ENCODE measurements around the gene JMJD7.

GRCh38 chr15:41881086-41881485, 53.2 kb downstream of the JMJD7 start:
- no peak for TF ChIP-seq CTCF (IDR thresholded peaks at IDR 0.05)
- TF ChIP-seq REST (IDR thresholded peaks at IDR 0.05): no peak
- TF ChIP-seq HMGXB4 (CRISPR knock-in tag; IDR thresholded peaks at IDR 0.05; ENCODE audit: borderline replicate concordance): no peak
- no peak for TF ChIP-seq CBX8 (IDR thresholded peaks at IDR 0.05)
- no peak for TF ChIP-seq ESRRA (IDR thresholded peaks at IDR 0.05; ENCODE audit: borderline replicate concordance, low read length)
- TF ChIP-seq KDM5A (IDR thresholded peaks at IDR 0.05): no peak
